ENCODE results near the gene CMSS1. TPM values are rescaled to one million over a fixed set of nuclear protein-coding genes. Genes with fewer than 3 reads are reported as not detected.

Gene CMSS1
- total RNA-seq, 1 donor from 2014 or later, result 41.1 TPM

- intact Hi-C loops (cut with micrococcal nuclease), result no loop called here
- Mint-ChIP-seq H3K9me3 (no peaks in the 10 kb centered on the region), H3K27ac (no peak overlapping the region), H3K4me1 (peaks cover 4% of the 10 kb centered on the region), H3K27me3 (no peaks in the 10 kb centered on the region), H3K36me3 (ENCODE audit: low read depth) (no peaks in the 10 kb centered on the region), H3K4me3 (no peak overlapping the region)
- POLR2A ChIA-PET, result no interaction called here
- TF ChIP-seq CTCF (IDR thresholded peaks at IDR 0.05), result no peak
- CTCF ChIA-PET, result no interaction called here
- ATAC-seq (ENCODE audit: low read depth) (no peak), DNase-seq (no peak)
Measured at GRCh38 chr3:99943931-99944761, 126.5 kb downstream of the CMSS1 start.

GRCh38 chr3:99945328-99945995 is 127.8 kb downstream of the CMSS1 start:
- intact Hi-C loops (cut with micrococcal nuclease), result no loop called here
- DNase-seq, result no peak
- Mint-ChIP-seq H3K27me3 (no peaks in the 10 kb centered on the region), H3K27ac (no peak overlapping the region), H3K4me3 (no peak overlapping the region), H3K36me3 (ENCODE audit: low read depth) (no peaks in the 10 kb centered on the region), H3K9me3 (no peaks in the 10 kb centered on the region), H3K4me1 (no peaks in the 10 kb centered on the region)
- TF ChIP-seq CTCF (IDR thresholded peaks at IDR 0.05), result no peak
- ATAC-seq (ENCODE audit: low read depth), result no peak
- ChIA-PET CTCF (no interaction called here), POLR2A (no interaction called here)

GRCh38 chr3:99947356-99947755 is 129.7 kb downstream of the CMSS1 start:
- no peak for TF ChIP-seq CTCF (IDR thresholded peaks at IDR 0.05)
- ATAC-seq (ENCODE audit: low read depth) (no peak), DNase-seq (no peak)
- ChIA-PET CTCF (no interaction called here), POLR2A (no interaction called here)
- no peaks in the 10 kb centered on the region for H3K36me3 Mint-ChIP-seq (ENCODE audit: low read depth)
- intact Hi-C loops (cut with micrococcal nuclease), result no loop called here
- H3K27ac Mint-ChIP-seq, result no peak overlapping the region
- H3K9me3 Mint-ChIP-seq, result no peaks in the 10 kb centered on the region
- no peaks in the 10 kb centered on the region for H3K27me3 Mint-ChIP-seq
- no peaks in the 10 kb centered on the region for H3K4me1 Mint-ChIP-seq
- no peak overlapping the region for H3K4me3 Mint-ChIP-seq

- intact Hi-C loops (cut with micrococcal nuclease), result no loop called here
- no peaks in the 10 kb centered on the region for H3K27me3 Mint-ChIP-seq
- no peaks in the 10 kb centered on the region for H3K9me3 Mint-ChIP-seq
- ChIA-PET POLR2A (no interaction called here), CTCF (no interaction called here)
- no peak for TF ChIP-seq CTCF (IDR thresholded peaks at IDR 0.05)
- ATAC-seq (ENCODE audit: low read depth) (no peak), DNase-seq (no peak)
- H3K36me3 Mint-ChIP-seq (ENCODE audit: low read depth), result no peaks in the 10 kb centered on the region
- H3K27ac Mint-ChIP-seq, result no peak overlapping the region
- peaks cover 1% of the 10 kb centered on the region for H3K4me1 Mint-ChIP-seq
- H3K4me3 Mint-ChIP-seq, result no peak overlapping the region
Measured at GRCh38 chr3:99948467-99949089, 130.9 kb downstream of the CMSS1 start.

- Mint-ChIP-seq H3K36me3 (ENCODE audit: low read depth) (no peaks in the 10 kb centered on the region), H3K4me3 (no peak overlapping the region), H3K9me3 (no peaks in the 10 kb centered on the region), H3K27me3 (no peaks in the 10 kb centered on the region), H3K4me1 (peaks cover 1% of the 10 kb centered on the region), H3K27ac (no peak overlapping the region)
- ATAC-seq (ENCODE audit: low read depth) (no peak), DNase-seq (no peak)
- POLR2A ChIA-PET, result no interaction called here
- intact Hi-C loops (cut with micrococcal nuclease), result no loop called here
- no peak for TF ChIP-seq CTCF (IDR thresholded peaks at IDR 0.05)
- CTCF ChIA-PET, result no interaction called here
Measured at GRCh38 chr3:99949956-99950670, 132.5 kb downstream of the CMSS1 start.

All from activated B cell treated with CpG ODN at 0.5 μM for 24 hours (primary cell).